Mesendoderm (in vitro differentiated cells): ENCODE measurements around the gene ERC2.

Experiments
- DNase-seq: peaks from one replicate; pipeline ENCODE4 v3.0.0; 2013
- H2AK5ac ChIP-seq: 2 replicates; pipeline ENCODE4 v1.6.1; 2013; ENCODE audit warnings: low read length, inconsistent platforms
- H2BK120ac ChIP-seq: 2 replicates; pipeline ENCODE4 v1.6.1; 2013; ENCODE audit warnings: low read depth, mild to moderate bottlenecking, low read length, moderate library complexity, mixed read lengths
- H2BK15ac ChIP-seq: replicated peaks from 2 replicates; pipeline ENCODE4 v1.6.1; 2013; ENCODE audit warnings: low read depth, mild to moderate bottlenecking, moderate library complexity
- H2BK5ac ChIP-seq: 2 replicates; pipeline ENCODE4 v1.6.1; 2013; ENCODE audit warnings: low read length, inconsistent platforms
- H3K18ac ChIP-seq: 2 replicates; pipeline ENCODE4 v1.6.1; 2013; ENCODE audit warnings: mild to moderate bottlenecking, low read length, mixed read lengths
- H3K23ac ChIP-seq: one replicate; pipeline ENCODE4 v1.6.1; 2013; ENCODE audit warnings: low read length
- H3K27ac ChIP-seq: 2 replicates; pipeline ENCODE4 v1.5.1; 2013; ENCODE audit warnings: low read depth, mild to moderate bottlenecking, inconsistent platforms, low read length, moderate library complexity
- H3K27me3 ChIP-seq: 2 replicates; pipeline ENCODE4 v1.6.1; 2013; ENCODE audit warnings: low read length, control low read depth, mild to moderate bottlenecking, inconsistent platforms; ENCODE audit not compliant: insufficient read depth, poor library complexity
- H3K36me3 ChIP-seq: 2 replicates; pipeline ENCODE4 v1.6.1; 2013; ENCODE audit warnings: low read length, inconsistent platforms; ENCODE audit not compliant: control insufficient read depth, insufficient read depth
- H3K4ac ChIP-seq: one replicate; pipeline ENCODE4 v1.6.1; 2013; ENCODE audit warnings: low read depth, mild to moderate bottlenecking, low read length, moderate library complexity
- H3K4me1 ChIP-seq: 2 replicates; pipeline ENCODE4 v1.6.1; 2013; ENCODE audit warnings: low read depth, low read length, inconsistent platforms; ENCODE audit not compliant: control insufficient read depth
- H3K4me2 ChIP-seq: 2 replicates; pipeline ENCODE4 v1.6.1; 2013; ENCODE audit warnings: low read length
- H3K4me3 ChIP-seq: 2 replicates; pipeline ENCODE4 v1.5.1; 2013; ENCODE audit warnings: mild to moderate bottlenecking, low read length
- H3K56ac ChIP-seq: one replicate; pipeline ENCODE4 v1.6.1; 2013; ENCODE audit warnings: low read length
- H3K79me1 ChIP-seq: 2 replicates; pipeline ENCODE4 v1.6.1; 2013; ENCODE audit warnings: low read length, inconsistent platforms
- H3K79me2 ChIP-seq: 2 replicates; pipeline ENCODE4 v1.6.1; 2013; ENCODE audit warnings: mild to moderate bottlenecking, low read length; ENCODE audit not compliant: control insufficient read depth, insufficient read depth
- H3K9ac ChIP-seq: 2 replicates; pipeline ENCODE4 v1.6.1; 2013; ENCODE audit warnings: low read length, inconsistent platforms
- H4K5ac ChIP-seq: one replicate; pipeline ENCODE4 v1.6.1; 2013; ENCODE audit warnings: low read length
- H4K8ac ChIP-seq: one replicate; pipeline ENCODE4 v1.6.1; 2013; ENCODE audit warnings: low read depth, mild to moderate bottlenecking, control low read depth, low read length, moderate library complexity
- WGBS: extraction: QIAGEN DNeasy Blood & Tissue Kit; methylation state at CpG from one replicate; pipeline ENCODE4 v1.1.7; 2013; ENCODE audit warnings: low lambda C conversion rate, missing lambda C conversion rate; ENCODE audit not compliant: insufficient coverage; ENCODE audit errors: extremely low coverage; 5-methylcytosine and 5-hydroxymethylcytosine counted together

Gene ERC2

DNA sequence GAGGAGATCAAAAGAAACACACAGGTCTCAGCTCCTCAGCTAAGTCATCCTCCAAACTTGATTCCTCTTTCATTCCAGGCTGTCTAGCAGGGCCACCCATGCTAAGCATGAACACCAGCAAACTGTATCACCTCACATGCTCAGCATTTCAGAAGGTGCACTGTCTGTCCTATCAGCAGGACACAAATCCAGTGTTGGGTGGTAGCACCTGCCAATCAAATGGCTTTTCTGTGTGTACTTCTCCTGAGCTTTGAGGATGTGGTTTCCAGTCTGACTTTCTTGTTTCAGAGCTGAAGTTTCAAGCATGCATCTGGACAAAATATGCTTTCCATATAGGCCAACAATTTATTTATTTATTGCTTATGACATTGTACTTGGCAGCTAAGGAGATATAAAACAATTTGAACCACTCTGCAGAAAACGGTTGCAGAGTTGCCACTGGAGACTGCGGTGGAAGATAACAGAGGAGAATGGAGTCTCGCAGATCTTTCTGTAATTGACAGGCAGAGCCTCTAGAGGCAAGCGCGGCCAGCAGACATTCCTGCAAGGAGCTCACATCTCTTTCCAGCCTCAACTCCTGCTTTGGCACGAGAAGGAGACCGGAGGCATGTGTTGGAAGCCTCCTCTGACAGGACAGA lies 814.0 kb downstream of the ERC2 start:
- no peak overlapping the region for H3K23ac ChIP-seq
- no peak overlapping the region for H3K56ac ChIP-seq
- DNase-seq, result no peak
- no peaks in the 10 kb centered on the region for H3K27me3 ChIP-seq
- no peak overlapping the region for H3K4me3 ChIP-seq
- no peak overlapping the region for H2BK15ac ChIP-seq
- H3K79me1 ChIP-seq, result no peaks in the 10 kb centered on the region
- no CpG with 5 or more reads among the region's 7 CpGs for WGBS
- H4K5ac ChIP-seq, result no peak overlapping the region
- H2BK120ac ChIP-seq, result no peak overlapping the region
- peaks cover 3% of the 10 kb centered on the region for H3K4me1 ChIP-seq
- no peak overlapping the region for H4K8ac ChIP-seq
- H3K27ac ChIP-seq, result no peak overlapping the region
- no peak overlapping the region for H2BK5ac ChIP-seq
- H3K79me2 ChIP-seq, result no peaks in the 10 kb centered on the region
- H2AK5ac ChIP-seq, result no peak overlapping the region
- H3K9ac ChIP-seq, result no peak overlapping the region
- H3K4me2 ChIP-seq, result no peak overlapping the region
- H3K18ac ChIP-seq, result no peak overlapping the region
- H3K36me3 ChIP-seq, result no peaks in the 10 kb centered on the region
- H3K4ac ChIP-seq, result no peak overlapping the region

DNA sequence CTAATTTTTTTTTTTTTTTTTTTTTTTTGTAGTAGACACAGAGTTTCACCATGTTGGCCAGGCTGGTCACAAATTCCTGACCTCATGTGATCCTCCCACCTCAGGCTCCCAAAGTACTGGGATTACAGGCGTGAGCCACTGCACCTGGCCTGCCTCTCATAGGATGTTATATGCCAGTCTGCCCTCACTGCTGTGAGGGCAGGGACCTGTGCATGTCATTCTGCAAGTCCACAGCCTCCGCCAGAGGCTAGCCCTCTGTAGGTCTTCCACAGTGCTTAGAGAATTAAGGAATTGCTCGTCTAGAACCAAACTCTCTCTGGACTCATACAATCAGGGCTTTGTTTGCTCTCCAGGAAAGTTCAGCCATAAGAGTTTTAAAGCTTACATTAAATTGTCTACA lies 817.3 kb downstream of the ERC2 start:
- Histone ChIP-seq H3K4me3 (no peak overlapping the region), H3K4me2 (no peak overlapping the region), H3K9ac (no peak overlapping the region), H2BK15ac (no peak overlapping the region), H3K27me3 (no peaks in the 10 kb centered on the region), H3K27ac (no peak overlapping the region), H3K4me1 (peaks cover 3% of the 10 kb centered on the region), H2BK5ac (no peak overlapping the region), H2AK5ac (no peak overlapping the region), H3K36me3 (no peaks in the 10 kb centered on the region), H3K56ac (no peak overlapping the region), H4K8ac (no peak overlapping the region), H3K18ac (no peak overlapping the region), H3K23ac (no peak overlapping the region), H3K4ac (no peak overlapping the region), H3K79me2 (no peaks in the 10 kb centered on the region), H2BK120ac (no peak overlapping the region), H3K79me1 (no peaks in the 10 kb centered on the region), H4K5ac (no peak overlapping the region)
- no peak for DNase-seq
- WGBS, result no CpG with 5 or more reads among the region's 3 CpGs

- Histone ChIP-seq H2AK5ac (no peak overlapping the region), H4K5ac (no peak overlapping the region), H3K9ac (no peak overlapping the region), H3K79me2 (no peaks in the 10 kb centered on the region), H3K18ac (no peak overlapping the region), H3K4ac (no peak overlapping the region), H3K56ac (no peak overlapping the region), H3K36me3 (no peaks in the 10 kb centered on the region), H3K23ac (no peak overlapping the region), H3K4me2 (no peak overlapping the region), H2BK5ac (no peak overlapping the region), H3K79me1 (no peaks in the 10 kb centered on the region), H2BK120ac (no peak overlapping the region), H3K27ac (no peak overlapping the region), H4K8ac (no peak overlapping the region), H3K27me3 (no peaks in the 10 kb centered on the region), H2BK15ac (no peak overlapping the region), H3K4me1 (peaks cover 3% of the 10 kb centered on the region), H3K4me3 (no peak overlapping the region)
- no CpG with 5 or more reads among the region's 4 CpGs for WGBS
- no peak for DNase-seq
These were observed 818.3 kb downstream of the ERC2 start for GRCh38 chr3:55650011-55650410.

- Histone ChIP-seq H3K4me3 (no peak overlapping the region), H3K23ac (no peak overlapping the region), H3K36me3 (no peaks in the 10 kb centered on the region), H3K27me3 (no peaks in the 10 kb centered on the region), H3K4me2 (no peak overlapping the region), H2BK120ac (no peak overlapping the region), H4K8ac (no peak overlapping the region), H3K56ac (no peak overlapping the region), H2AK5ac (no peak overlapping the region), H3K18ac (no peak overlapping the region), H2BK15ac (no peak overlapping the region), H3K79me1 (no peaks in the 10 kb centered on the region), H3K79me2 (no peaks in the 10 kb centered on the region), H3K9ac (no peak overlapping the region), H3K4me1 (peaks cover 3% of the 10 kb centered on the region), H3K4ac (no peak overlapping the region), H2BK5ac (no peak overlapping the region), H3K27ac (no peak overlapping the region), H4K5ac (no peak overlapping the region)
- WGBS, result no CpG with 5 or more reads among the region's 6 CpGs
- DNase-seq, result no peak
These were observed 818.7 kb downstream of the ERC2 start for GRCh38 chr3:55649554-55649953.

DNA sequence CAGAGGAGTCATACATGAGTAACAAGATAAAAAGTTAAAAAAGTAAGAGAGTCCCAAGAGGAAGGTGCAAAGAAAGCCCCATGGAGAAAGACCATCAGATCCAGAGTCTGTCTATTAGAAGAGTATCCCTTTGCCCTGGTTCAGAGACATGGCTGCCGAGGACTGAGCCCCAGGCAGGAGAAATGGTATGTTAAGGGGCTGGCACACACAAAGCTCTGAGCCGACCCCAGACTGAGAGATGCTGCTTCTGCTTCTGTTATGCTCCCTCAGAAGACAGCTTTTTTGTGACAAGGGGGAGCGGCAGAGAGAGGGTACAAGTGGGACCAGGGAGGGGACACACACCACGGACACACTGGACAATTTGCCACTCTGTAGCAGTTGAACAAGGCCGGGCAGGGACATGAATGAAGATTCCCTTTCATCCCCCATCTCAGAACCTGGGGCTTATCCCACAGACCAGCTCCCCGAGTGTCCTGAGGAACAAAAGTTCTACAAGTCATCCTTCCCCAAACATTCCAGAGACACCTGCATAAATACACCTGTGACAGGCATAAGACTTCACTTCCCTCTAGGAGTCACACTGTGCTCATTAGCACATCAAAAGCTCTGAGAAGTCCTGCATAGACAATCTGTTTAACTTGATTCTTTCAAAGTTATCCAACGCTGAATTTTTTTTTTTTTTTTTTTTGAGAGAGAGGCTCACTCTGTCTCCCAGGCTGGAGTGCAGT lies 819.5 kb downstream of the ERC2 start:
- no CpG with 5 or more reads among the region's 7 CpGs for WGBS
- Histone ChIP-seq H4K8ac (no peak overlapping the region), H2BK5ac (no peak overlapping the region), H3K79me2 (no peaks in the 10 kb centered on the region), H2BK15ac (no peak overlapping the region), H3K27me3 (no peaks in the 10 kb centered on the region), H4K5ac (no peak overlapping the region), H3K36me3 (no peaks in the 10 kb centered on the region), H3K4me1 (peaks cover 3% of the 10 kb centered on the region), H3K4ac (peak overlapping the region; percentile 19), H2AK5ac (no peak overlapping the region), H3K56ac (no peak overlapping the region), H3K4me2 (no peak overlapping the region), H3K79me1 (no peaks in the 10 kb centered on the region), H3K23ac (no peak overlapping the region), H3K9ac (no peak overlapping the region), H3K4me3 (no peak overlapping the region), H3K18ac (no peak overlapping the region), H2BK120ac (no peak overlapping the region), H3K27ac (no peak overlapping the region)
- DNase-seq, result peak; percentile 90
